Effector memory CD8-positive, alpha-beta T cell (primary cell): ENCODE measurements around the gene CHRDL2.
"Not testable (repeated sequence)": the region's sequence is repeated elsewhere in the genome, so short reads cannot be mapped to it uniquely, and the experiment has no call there.

ENCODE experiments used
- ATAC-seq: fragments of 150-1000 bp; cut with Tn5 transposase; replicated peaks from 2 replicates; pipeline ENCODE4 v1.10.0; 2021; ENCODE audit warnings: mild to moderate bottlenecking, moderate library complexity
- DNase-seq, 3 experiments: peaks; one replicate each; pipeline ENCODE4 v3.0.0; 2021
- H3K27ac Mint-ChIP-seq, 2 donors: one replicate each; pipeline ENCODE4 v1.8.0; 2022; ENCODE audit warnings: mild to moderate bottlenecking in 2 of 2, mixed read lengths in 2 of 2, moderate library complexity in 2 of 2
- H3K27me3 Mint-ChIP-seq, 2 donors: one replicate each; pipeline ENCODE4 v1.8.0; 2022; ENCODE audit warnings: mixed read lengths in 2 of 2
- H3K36me3 Mint-ChIP-seq: one replicate; pipeline ENCODE4 v1.8.0; 2022; ENCODE audit warnings: mild to moderate bottlenecking, moderate library complexity, mixed read lengths; ENCODE audit not compliant: insufficient read depth
- H3K4me1 Mint-ChIP-seq, 2 donors: one replicate each; pipeline ENCODE4 v1.8.0; 2022; ENCODE audit warnings: low read depth in 2 of 2, mixed read lengths in 2 of 2
- H3K4me3 Mint-ChIP-seq, 2 donors: one replicate each; pipeline ENCODE4 v1.8.0; 2022; ENCODE audit warnings: mild to moderate bottlenecking in 2 of 2, mixed read lengths in 2 of 2, moderate library complexity in 2 of 2
- H3K9me3 Mint-ChIP-seq, 2 donors: one replicate each; pipeline ENCODE4 v1.8.0; 2022; ENCODE audit warnings: mixed read lengths in 2 of 2

The CHRDL2 gene

GRCh38 chr11:74672956-74673692, 58.1 kb downstream of the CHRDL2 start:
- H3K4me1 Mint-ChIP-seq: no peaks in the 10 kb centered on the region
- no peak overlapping the region for H3K4me3 Mint-ChIP-seq
- ATAC-seq (no peak), DNase-seq (no peak)
- no peaks in the 10 kb centered on the region for H3K27me3 Mint-ChIP-seq
- no peaks in the 10 kb centered on the region for H3K9me3 Mint-ChIP-seq
- no peak overlapping the region for H3K27ac Mint-ChIP-seq
- H3K36me3 Mint-ChIP-seq: no peaks in the 10 kb centered on the region

GRCh38 chr11:74672332-74672955, 58.8 kb downstream of the CHRDL2 start:
- no peaks in the 10 kb centered on the region for H3K27me3 Mint-ChIP-seq
- no peak overlapping the region for H3K27ac Mint-ChIP-seq
- no peak for DNase-seq
- no peaks in the 10 kb centered on the region for H3K4me1 Mint-ChIP-seq
- no peaks in the 10 kb centered on the region for H3K9me3 Mint-ChIP-seq
- no peak for ATAC-seq
- H3K36me3 Mint-ChIP-seq: no peaks in the 10 kb centered on the region
- no peak overlapping the region for H3K4me3 Mint-ChIP-seq

GRCh38 chr11:74671520-74672196, 59.6 kb downstream of the CHRDL2 start:
- no peak for ATAC-seq
- Mint-ChIP-seq H3K4me3 (no peak overlapping the region), H3K27ac (no peak overlapping the region), H3K36me3 (no peaks in the 10 kb centered on the region), H3K4me1 (no peaks in the 10 kb centered on the region), H3K9me3 (no peaks in the 10 kb centered on the region), H3K27me3 (no peaks in the 10 kb centered on the region)
- DNase-seq: no peak

GRCh38 chr11:74670171-74670570, 61.1 kb downstream of the CHRDL2 start:
- no peaks in the 10 kb centered on the region for H3K36me3 Mint-ChIP-seq
- no peak overlapping the region for H3K27ac Mint-ChIP-seq
- H3K27me3 Mint-ChIP-seq: no peaks in the 10 kb centered on the region
- no peaks in the 10 kb centered on the region for H3K9me3 Mint-ChIP-seq
- ATAC-seq (no peak), DNase-seq (no peak)
- no peaks in the 10 kb centered on the region for H3K4me1 Mint-ChIP-seq
- H3K4me3 Mint-ChIP-seq: no peak overlapping the region

GRCh38 chr11:74669211-74670160, 61.7 kb downstream of the CHRDL2 start:
- DNase-seq (no peak), ATAC-seq (no peak)
- H3K4me1 Mint-ChIP-seq: no peaks in the 10 kb centered on the region
- H3K27ac Mint-ChIP-seq: no peak overlapping the region
- no peaks in the 10 kb centered on the region for H3K9me3 Mint-ChIP-seq
- H3K4me3 Mint-ChIP-seq: no peak overlapping the region
- H3K27me3 Mint-ChIP-seq: no peaks in the 10 kb centered on the region
- H3K36me3 Mint-ChIP-seq: no peaks in the 10 kb centered on the region

- Mint-ChIP-seq H3K9me3 (peaks cover 3 to 17% of the 10 kb centered on the region in 2 donors), H3K4me3 (no peak overlapping the region)
- no peak for ATAC-seq
These were observed 67.9 kb downstream of the CHRDL2 start for GRCh38 chr11:74663315-74663714.

GRCh38 chr11:74662487-74663103, 68.6 kb downstream of the CHRDL2 start:
- Mint-ChIP-seq H3K4me1 (peaks cover 0 to 2% of the 10 kb centered on the region in 2 donors), H3K36me3 (no peaks in the 10 kb centered on the region), H3K27me3 (no peaks in the 10 kb centered on the region), H3K9me3 (peaks cover 5 to 17% of the 10 kb centered on the region in 2 donors), H3K4me3 (no peak overlapping the region), H3K27ac (no peak overlapping the region)
- no peak for DNase-seq
- no peak for ATAC-seq

More at GRCh38 chr11:74663315-74663714, 67.9 kb downstream of the CHRDL2 start:
- DNase-seq: no peak
- no peaks in the 10 kb centered on the region for H3K27me3 Mint-ChIP-seq
- peaks cover 0 to 2% of the 10 kb centered on the region in 2 donors for H3K4me1 Mint-ChIP-seq
- H3K27ac Mint-ChIP-seq: no peak overlapping the region
- H3K36me3 Mint-ChIP-seq: no peaks in the 10 kb centered on the region

GRCh38 chr11:74659124-74659523, 72.1 kb downstream of the CHRDL2 start:
- H3K4me3 Mint-ChIP-seq, ATAC-seq, H3K27me3 Mint-ChIP-seq, H3K4me1 Mint-ChIP-seq, H3K27ac Mint-ChIP-seq, DNase-seq, H3K36me3 Mint-ChIP-seq: not testable (repeated sequence)
- peaks cover 5 to 17% of the 10 kb centered on the region in 2 donors for H3K9me3 Mint-ChIP-seq

GRCh38 chr11:74654976-74655375, 76.2 kb downstream of the CHRDL2 start:
- Mint-ChIP-seq H3K27me3 (no peaks in the 10 kb centered on the region), H3K36me3 (peaks cover 3% of the 10 kb centered on the region), H3K4me3 (no peak overlapping the region), H3K27ac (no peak overlapping the region), H3K4me1 (no peaks in the 10 kb centered on the region), H3K9me3 (peaks cover 1 to 6% of the 10 kb centered on the region in 2 donors)
- no peak for DNase-seq
- ATAC-seq: no peak

GRCh38 chr11:74650498-74650897, 80.7 kb downstream of the CHRDL2 start:
- Mint-ChIP-seq H3K27ac (no peak overlapping the region), H3K4me3 (no peak overlapping the region), H3K9me3 (no peaks in the 10 kb centered on the region), H3K4me1 (no peaks in the 10 kb centered on the region), H3K36me3 (peaks cover 3% of the 10 kb centered on the region), H3K27me3 (no peaks in the 10 kb centered on the region)
- DNase-seq: no peak
- ATAC-seq: no peak

GRCh38 chr11:74648894-74649293, 82.3 kb downstream of the CHRDL2 start:
- H3K36me3 Mint-ChIP-seq: peaks cover 3% of the 10 kb centered on the region
- no peak overlapping the region for H3K27ac Mint-ChIP-seq
- no peaks in the 10 kb centered on the region for H3K27me3 Mint-ChIP-seq
- H3K4me3 Mint-ChIP-seq: no peak overlapping the region
- H3K9me3 Mint-ChIP-seq: no peaks in the 10 kb centered on the region
- no peak for ATAC-seq
- no peak for DNase-seq
- H3K4me1 Mint-ChIP-seq: no peaks in the 10 kb centered on the region

- H3K4me3 Mint-ChIP-seq: no peak overlapping the region
- no peaks in the 10 kb centered on the region for H3K4me1 Mint-ChIP-seq
- peaks cover 3% of the 10 kb centered on the region for H3K36me3 Mint-ChIP-seq
- no peaks in the 10 kb centered on the region for H3K9me3 Mint-ChIP-seq
- no peak for DNase-seq
- H3K27me3 Mint-ChIP-seq: no peaks in the 10 kb centered on the region
- ATAC-seq: no peak
- H3K27ac Mint-ChIP-seq: no peak overlapping the region
These were observed 83.4 kb downstream of the CHRDL2 start for GRCh38 chr11:74647831-74648230.

GRCh38 chr11:74647404-74647803, 83.8 kb downstream of the CHRDL2 start:
- Mint-ChIP-seq H3K9me3 (no peaks in the 10 kb centered on the region), H3K4me3 (no peak overlapping the region), H3K27me3 (no peaks in the 10 kb centered on the region), H3K4me1 (no peaks in the 10 kb centered on the region), H3K27ac (no peak overlapping the region), H3K36me3 (peaks cover 6% of the 10 kb centered on the region)
- DNase-seq (no peak), ATAC-seq (no peak)
